A549 (cell line): ENCODE measurements around the gene ADA. TPM values are rescaled to one million over a fixed set of nuclear protein-coding genes. Genes with fewer than 3 reads are reported as not detected.

Experiments used
- ATAC-seq, 2 experiments: fragments of 200-7000 bp in 1 of 2; fragments of >200 bp in 1 of 2; cut with Nextera tagmentation in 1 of 2; cut with Tn5 transposase in 1 of 2; 3 replicates each; pipeline versions ENCODE4 v1.8.0 to v1.9.1; 2018 to 2020; ENCODE audit warnings: mild to moderate bottlenecking in 1 of 2, moderate library complexity in 1 of 2
- CTCF ChIA-PET: fragments of 300-600 bp; sonication (Branson Sonifier 250); formaldehyde crosslinking; extraction: SDS; loops from one replicate; lab custom pipeline; 2021; ENCODE audit warnings: antibody characterized with exemption, inconsistent platforms; lab: Yijun Ruan, JAX
- POLR2A ChIA-PET: fragments of 350-600 bp; formaldehyde crosslinking; extraction: SDS; loops from one replicate; lab custom pipeline; 2021; ENCODE audit warnings: antibody characterized with exemption, inconsistent platforms; lab: Yijun Ruan, JAX
- DNase-seq, 2 experiments: peaks; one replicate each; pipeline versions ENCODE4 v3.0.0 to v3.0.0-alpha.2; 2011 to 2016; ENCODE audit warnings: low read depth in 1 of 2, low spot score in 1 of 2
- FAIRE-seq: peaks from 2 replicates; lab custom pipeline; 2011; peaks lifted over from hg19 to GRCh38; lab: Jason Lieb, UNC
- H3K27ac ChIP-seq, 2 experiments: fragments of >200 bp; sonication (Bioruptor Twin); formaldehyde crosslinking; 3 replicates each; pipeline ENCODE4 v1.5.1; 2016 to 2017
- H3K4me1 ChIP-seq: fragments of >200 bp; sonication (Bioruptor Twin); formaldehyde crosslinking; 3 replicates; pipeline ENCODE4 v1.6.1; 2016
- H3K4me2 ChIP-seq: fragments of >200 bp; sonication (Bioruptor Twin); formaldehyde crosslinking; 3 replicates; pipeline ENCODE4 v1.6.1; 2016
- H3K4me3 ChIP-seq: fragments of >200 bp; sonication (Bioruptor Twin); formaldehyde crosslinking; 3 replicates; pipeline ENCODE4 v1.5.1; 2016
- H3K9me3 ChIP-seq: fragments of >200 bp; sonication (Bioruptor Twin); formaldehyde crosslinking; 3 replicates; pipeline ENCODE4 v1.6.1; 2016
- BHLHE40 ChIP-seq: IDR thresholded peaks from 2 replicates; pipeline ENCODE4 v1.6.1; 2012; ENCODE audit warnings: low read depth, low read length, inconsistent platforms
- CBX2 ChIP-seq: fragments of 200-600 bp; sonication (generic); IDR thresholded peaks from 2 replicates; pipeline ENCODE4 v1.6.1; 2016; ENCODE audit warnings: low read depth, mild to moderate bottlenecking, borderline replicate concordance
- CBX8 ChIP-seq: fragments of 200-600 bp; sonication (generic); IDR thresholded peaks from 2 replicates; pipeline ENCODE4 v1.6.1; 2016
- CEBPB ChIP-seq, 2 experiments: fragments of >200 bp in 1 of 2; sonication (Bioruptor Twin) in 1 of 2; formaldehyde crosslinking in 1 of 2; IDR thresholded peaks; 2 replicates each; pipeline ENCODE4 v1.6.1; 2012 to 2016
- EHF ChIP-seq: fragments of 250-450 bp; sonication (Bioruptor Pico); IDR thresholded peaks from 2 replicates; pipeline ENCODE4 v1.5.0; 2020; ENCODE audit warnings: mild to moderate bottlenecking
- EHMT2 ChIP-seq: fragments of 200-600 bp; sonication (generic); IDR thresholded peaks from 2 replicates; pipeline ENCODE4 v1.6.1; 2016; ENCODE audit warnings: antibody characterized with exemption, low read depth, mild to moderate bottlenecking, moderate library complexity
- EP300 ChIP-seq, 2 experiments: fragments of >200 bp; sonication (Bioruptor Twin); formaldehyde crosslinking; IDR thresholded peaks; 2 replicates in 1 of 2; 3 replicates in 1 of 2; pipeline ENCODE4 v1.6.1; 2016 to 2017
- ESRRA ChIP-seq: fragments of 150-350 bp; IDR thresholded peaks from 2 replicates; pipeline ENCODE4 v1.6.1; 2014; ENCODE audit warnings: mild to moderate bottlenecking, low read length, borderline replicate concordance
- FOSB ChIP-seq: fragments of 250-450 bp; sonication (Bioruptor Pico); IDR thresholded peaks from 2 replicates; pipeline ENCODE4 v1.5.0; 2020; ENCODE audit warnings: mild to moderate bottlenecking, moderate library complexity
- FOSL2 ChIP-seq, 2 experiments: fragments of 450-650 bp in 1 of 2; fragments of >200 bp in 1 of 2; sonication (Bioruptor Twin) in 1 of 2; formaldehyde crosslinking; IDR thresholded peaks; 2 replicates each; pipeline versions ENCODE4 v1.5.0 to v1.6.1; 2016 to 2020; ENCODE audit warnings: mild to moderate bottlenecking in 1 of 2, moderate library complexity in 1 of 2
- FOXS1 ChIP-seq: fragments of 250-450 bp; sonication (Bioruptor Pico); IDR thresholded peaks from 2 replicates; pipeline ENCODE4 v1.5.0; 2020; ENCODE audit warnings: mild to moderate bottlenecking, moderate library complexity
- GATA3 ChIP-seq: IDR thresholded peaks from 2 replicates; pipeline ENCODE4 v1.6.1; 2012; ENCODE audit warnings: borderline replicate concordance
- HOXB5 ChIP-seq: fragments of 250-450 bp; sonication (Bioruptor Pico); IDR thresholded peaks from 2 replicates; pipeline ENCODE4 v1.5.0; 2020; ENCODE audit warnings: mild to moderate bottlenecking, moderate library complexity
- JUN ChIP-seq, 2 experiments: fragments of >200 bp; sonication (Bioruptor Twin); formaldehyde crosslinking; IDR thresholded peaks; 2 replicates in 1 of 2; 3 replicates in 1 of 2; pipeline ENCODE4 v1.6.1; 2016 to 2017
- JUNB ChIP-seq: fragments of >200 bp; sonication (Bioruptor Twin); formaldehyde crosslinking; IDR thresholded peaks from 2 replicates; pipeline ENCODE4 v1.6.1; 2016
- KDM1A ChIP-seq: fragments of 200-600 bp; sonication (generic); IDR thresholded peaks from 2 replicates; pipeline ENCODE4 v1.6.1; 2016; ENCODE audit warnings: low read depth, mild to moderate bottlenecking
- MAZ ChIP-seq: fragments of 150-350 bp; IDR thresholded peaks from 2 replicates; pipeline ENCODE4 v1.6.1; 2014; ENCODE audit warnings: antibody characterized with exemption, low read depth, low read length, borderline replicate concordance
- RNF2 ChIP-seq: fragments of 200-600 bp; sonication (generic); IDR thresholded peaks from 2 replicates; pipeline ENCODE4 v1.6.1; 2016; ENCODE audit warnings: low read depth, mild to moderate bottlenecking, antibody characterized with exemption, moderate library complexity, borderline replicate concordance
- TFCP2L1 ChIP-seq: fragments of 250-450 bp; sonication (Bioruptor Pico); IDR thresholded peaks from 2 replicates; pipeline ENCODE4 v1.5.0; 2021; ENCODE audit warnings: mild to moderate bottlenecking
- ZFP36 ChIP-seq: fragments of 450-650 bp; IDR thresholded peaks from 2 replicates; pipeline ENCODE4 v1.6.1; 2014; ENCODE audit warnings: borderline replicate concordance; ENCODE audit not compliant: partially characterized antibody
- WGBS: methylation state at CpG from one replicate; pipeline ENCODE4 v1.1.6; 2017; ENCODE audit errors: missing lambda C conversion rate; 5-methylcytosine and 5-hydroxymethylcytosine counted together
- polyA plus RNA-seq, 4 experiments: library from polyadenylated mRNA; depleted of rRNA in 3 of 4; stranded (reverse); fragments of >200 nt; fragmentation: RNase III in 1 of 4; extraction: RNeasy Plus Mini Kit Qiagen cat#74134 plus additional on column Dnase treatment in 1 of 4; gene quantifications; 2 replicates in 3 of 4; 3 replicates in 1 of 4; pipeline ENCODE4 v1.2.3, GENCODE V29; 2011 to 2017
- TF ChIP-seq, protein P1 (sequence below): fragments of >200 bp; sonication (Bioruptor Twin); formaldehyde crosslinking; IDR thresholded peaks from 2 replicates; pipeline ENCODE4 v1.6.1; 2016
- TF ChIP-seq, protein P2 (sequence below): fragments of >200 bp; sonication (Bioruptor Twin); formaldehyde crosslinking; IDR thresholded peaks from 3 replicates; pipeline ENCODE4 v1.6.1; 2016
- TF ChIP-seq, protein P3 (sequence below): fragments of 450-650 bp; IDR thresholded peaks from 2 replicates; pipeline ENCODE4 v1.6.1; 2014; ENCODE audit warnings: antibody characterized with exemption
- TF ChIP-seq, protein P4 (sequence below): fragments of >200 bp; sonication (Bioruptor Twin); formaldehyde crosslinking; IDR thresholded peaks from 3 replicates; pipeline ENCODE4 v1.5.1; 2016
- TF ChIP-seq, protein P5 (sequence below): IDR thresholded peaks from 2 replicates; pipeline ENCODE4 v1.6.1; 2012; ENCODE audit warnings: low read depth, borderline replicate concordance

The ADA gene
- polyA plus RNA-seq, 2 of the 4 experiments (the other 2 are of a cell fraction), result 34.5 to 48.1 TPM

DNA sequence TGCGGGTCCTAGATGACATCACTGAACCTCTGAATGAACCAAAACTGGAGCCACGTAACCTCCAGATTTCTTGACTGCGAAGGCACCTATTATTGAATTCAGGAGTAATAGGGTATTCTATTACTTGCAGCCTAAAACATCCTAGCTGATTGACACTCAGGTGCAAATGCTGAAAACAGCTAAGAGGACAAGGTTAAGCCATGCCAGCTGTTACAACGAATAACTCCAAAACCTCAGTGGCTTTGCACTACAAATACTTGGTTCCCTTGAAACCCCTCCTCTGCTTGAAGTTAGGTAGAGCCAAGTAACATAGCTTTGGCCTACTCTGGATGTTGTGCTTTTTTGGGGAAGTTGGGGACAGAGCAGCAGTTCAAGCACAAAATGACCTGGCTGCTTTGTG lies 42.7 kb upstream of the ADA start:
- DNase-seq (no peak), FAIRE-seq (no peak), ATAC-seq (no peak)
- no peak for TF ChIP-seq CBX8
- no peak for TF ChIP-seq TFCP2L1 (CRISPR knock-in tag)
- no peak for TF ChIP-seq HOXB5 (CRISPR knock-in tag)
- no peak for TF ChIP-seq RNF2
- no peak for TF ChIP-seq EHF
- no peak for TF ChIP-seq CBX2
- TF ChIP-seq, protein P1, sequence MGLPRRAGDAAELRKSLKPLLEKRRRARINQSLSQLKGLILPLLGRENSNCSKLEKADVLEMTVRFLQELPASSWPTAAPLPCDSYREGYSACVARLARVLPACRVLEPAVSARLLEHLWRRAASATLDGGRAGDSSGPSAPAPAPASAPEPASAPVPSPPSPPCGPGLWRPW, result no peak
- no peak for TF ChIP-seq JUNB
- TF ChIP-seq, protein P2, sequence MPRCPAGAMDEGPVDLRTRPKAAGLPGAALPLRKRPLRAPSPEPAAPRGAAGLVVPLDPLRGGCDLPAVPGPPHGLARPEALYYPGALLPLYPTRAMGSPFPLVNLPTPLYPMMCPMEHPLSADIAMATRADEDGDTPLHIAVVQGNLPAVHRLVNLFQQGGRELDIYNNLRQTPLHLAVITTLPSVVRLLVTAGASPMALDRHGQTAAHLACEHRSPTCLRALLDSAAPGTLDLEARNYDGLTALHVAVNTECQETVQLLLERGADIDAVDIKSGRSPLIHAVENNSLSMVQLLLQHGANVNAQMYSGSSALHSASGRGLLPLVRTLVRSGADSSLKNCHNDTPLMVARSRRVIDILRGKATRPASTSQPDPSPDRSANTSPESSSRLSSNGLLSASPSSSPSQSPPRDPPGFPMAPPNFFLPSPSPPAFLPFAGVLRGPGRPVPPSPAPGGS, result no peak
- H3K27ac ChIP-seq, result peak overlapping the region; percentile 86 to 89
- H3K9me3 ChIP-seq, result peaks cover 12% of the 10 kb centered on the region
- 87% methylated on average over 4 of the region's 4 CpGs for WGBS
- H3K4me2 ChIP-seq, result no peak overlapping the region; the same call in 2 of the 3 replicates
- POLR2A ChIA-PET, result interaction anchor here (1.9 to 2.0 kb wide), 2 partner anchors 27 to 35 kb away, joined by 4 to 14 read pairs; no protein-coding TSS in a partner anchor
- no peak overlapping the region for H3K4me3 ChIP-seq
- CTCF ChIA-PET, result interaction anchor here (1.0 to 6.3 kb wide), 7 partner anchors 8 to 173 kb away, joined by 3 to 110 read pairs (median 5); partner anchors contain the start of gene CCN5
- peaks cover 50% of the 10 kb centered on the region for H3K4me1 ChIP-seq

- DNase-seq, result no peak
- H3K4me1 ChIP-seq, result peaks cover 47% of the 10 kb centered on the region
- ChIA-PET POLR2A (interaction anchor here (1.9 to 2.0 kb wide), 3 partner anchors 21 to 36 kb away, joined by 4 to 14 read pairs (median 4); partner anchors contain the start of gene CCN5), CTCF (interaction anchor here (0.7 to 6.3 kb wide), 8 partner anchors 8 to 173 kb away, joined by 3 to 110 read pairs (median 5); partner anchors contain the start of gene CCN5)
- ATAC-seq, result no peak
- TF ChIP-seq TFCP2L1 (CRISPR knock-in tag) (no peak), BHLHE40 (no peak), FOSB (no peak), EHMT2 (no peak)
- TF ChIP-seq, protein P3, sequence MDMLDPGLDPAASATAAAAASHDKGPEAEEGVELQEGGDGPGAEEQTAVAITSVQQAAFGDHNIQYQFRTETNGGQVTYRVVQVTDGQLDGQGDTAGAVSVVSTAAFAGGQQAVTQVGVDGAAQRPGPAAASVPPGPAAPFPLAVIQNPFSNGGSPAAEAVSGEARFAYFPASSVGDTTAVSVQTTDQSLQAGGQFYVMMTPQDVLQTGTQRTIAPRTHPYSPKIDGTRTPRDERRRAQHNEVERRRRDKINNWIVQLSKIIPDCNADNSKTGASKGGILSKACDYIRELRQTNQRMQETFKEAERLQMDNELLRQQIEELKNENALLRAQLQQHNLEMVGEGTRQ, result peak; percentile 76
- no peak for FAIRE-seq
- H3K4me2 ChIP-seq, result peak overlapping the region; percentile 62
- peak overlapping the region; percentile 86 to 89 for H3K27ac ChIP-seq
- no peak overlapping the region for H3K4me3 ChIP-seq
- H3K9me3 ChIP-seq, result peaks cover 12% of the 10 kb centered on the region
Observed at GRCh38 chr20:44693627-44694026, 42.1 kb upstream of the ADA start.

- ATAC-seq (peak; percentile 93 to 95), FAIRE-seq (no peak), DNase-seq (peak; percentile 92 to 96)
- CTCF ChIA-PET, result interaction anchor here (0.7 to 6.3 kb wide), 10 partner anchors 9 to 174 kb away, joined by 3 to 110 read pairs (median 5); partner anchors contain the start of gene CCN5
- H3K4me2 ChIP-seq, result peak overlapping the region; percentile 62
- POLR2A ChIA-PET, result interaction anchor here (1.9 to 2.0 kb wide), 3 partner anchors 22 to 36 kb away, joined by 4 to 14 read pairs (median 4); partner anchors contain the start of gene CCN5
- H3K4me1 ChIP-seq, result peaks cover 41% of the 10 kb centered on the region
- peak overlapping the region; percentile 86 to 89 for H3K27ac ChIP-seq
- H3K9me3 ChIP-seq, result peaks cover 12% of the 10 kb centered on the region
- H3K4me3 ChIP-seq, result no peak overlapping the region
- 8% methylated on average over 7 of the region's 7 CpGs for WGBS
- TF ChIP-seq HOXB5 (CRISPR knock-in tag) (peak; percentile 27; the same call in 1 of the 2 replicates), EP300 (IDR thresholded peaks at IDR 0.05) (peak; percentile 86 to 95; a peak in 4 of 5 replicates), MAZ (no peak), CBX8 (no peak), CEBPB (IDR thresholded peaks at IDR 0.05) (peak in 1 of 2 experiments; percentile 86; a peak in 2 of 4 replicates), JUN (IDR thresholded peaks at IDR 0.05) (peak; percentile 96 to 97), GATA3 (peak; percentile 95), FOXS1 (CRISPR knock-in tag) (peak; percentile 99), ESRRA (peak; percentile 75; the same call in 1 of the 2 replicates), KDM1A (peak; percentile 77; the same call in 1 of the 2 replicates), FOSL2 (IDR thresholded peaks at IDR 0.05) (peak; percentile 94), FOSL2 (CRISPR knock-in tag; IDR thresholded peaks at IDR 0.05) (peak; percentile 99), JUNB (peak; percentile 95), ZFP36 (peak; percentile 96)
- TF ChIP-seq, protein P4, sequence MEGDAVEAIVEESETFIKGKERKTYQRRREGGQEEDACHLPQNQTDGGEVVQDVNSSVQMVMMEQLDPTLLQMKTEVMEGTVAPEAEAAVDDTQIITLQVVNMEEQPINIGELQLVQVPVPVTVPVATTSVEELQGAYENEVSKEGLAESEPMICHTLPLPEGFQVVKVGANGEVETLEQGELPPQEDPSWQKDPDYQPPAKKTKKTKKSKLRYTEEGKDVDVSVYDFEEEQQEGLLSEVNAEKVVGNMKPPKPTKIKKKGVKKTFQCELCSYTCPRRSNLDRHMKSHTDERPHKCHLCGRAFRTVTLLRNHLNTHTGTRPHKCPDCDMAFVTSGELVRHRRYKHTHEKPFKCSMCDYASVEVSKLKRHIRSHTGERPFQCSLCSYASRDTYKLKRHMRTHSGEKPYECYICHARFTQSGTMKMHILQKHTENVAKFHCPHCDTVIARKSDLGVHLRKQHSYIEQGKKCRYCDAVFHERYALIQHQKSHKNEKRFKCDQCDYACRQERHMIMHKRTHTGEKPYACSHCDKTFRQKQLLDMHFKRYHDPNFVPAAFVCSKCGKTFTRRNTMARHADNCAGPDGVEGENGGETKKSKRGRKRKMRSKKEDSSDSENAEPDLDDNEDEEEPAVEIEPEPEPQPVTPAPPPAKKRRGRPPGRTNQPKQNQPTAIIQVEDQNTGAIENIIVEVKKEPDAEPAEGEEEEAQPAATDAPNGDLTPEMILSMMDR, result 0 out of 3 replicates have a peak, but pooled peaks have one; percentile 8
- TF ChIP-seq, protein P5, sequence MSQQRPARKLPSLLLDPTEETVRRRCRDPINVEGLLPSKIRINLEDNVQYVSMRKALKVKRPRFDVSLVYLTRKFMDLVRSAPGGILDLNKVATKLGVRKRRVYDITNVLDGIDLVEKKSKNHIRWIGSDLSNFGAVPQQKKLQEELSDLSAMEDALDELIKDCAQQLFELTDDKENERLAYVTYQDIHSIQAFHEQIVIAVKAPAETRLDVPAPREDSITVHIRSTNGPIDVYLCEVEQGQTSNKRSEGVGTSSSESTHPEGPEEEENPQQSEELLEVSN, result peak; percentile 64
- TF ChIP-seq, protein P3, result no peak
Observed at GRCh38 chr20:44692932-44693480, 41.5 kb upstream of the ADA start.
